KOPT-K1 (cell line): Measurements from ENCODE around the gene LFNG.

Source experiments
- H3K27ac ChIP-seq: fragments of 200-600 bp; sonication (generic); 2 replicates; pipeline ENCODE4 v1.5.1; 2016; ENCODE audit warnings: antibody characterized with exemption, mild to moderate bottlenecking, low read depth, low read length; ENCODE audit not compliant: poor library complexity, severe bottlenecking
- H3K36me3 ChIP-seq: fragments of 200-600 bp; sonication (generic); 2 replicates; pipeline ENCODE4 v1.5.1; 2017; ENCODE audit warnings: antibody characterized with exemption, mild to moderate bottlenecking, low read length, moderate library complexity; ENCODE audit not compliant: insufficient read depth
- H3K9me3 ChIP-seq: fragments of 200-600 bp; sonication (generic); 2 replicates; pipeline ENCODE4 v1.5.1; 2017; ENCODE audit warnings: antibody characterized with exemption, low read length, mild to moderate bottlenecking; ENCODE audit not compliant: insufficient read depth, poor library complexity, severe bottlenecking

LFNG gene

DNA sequence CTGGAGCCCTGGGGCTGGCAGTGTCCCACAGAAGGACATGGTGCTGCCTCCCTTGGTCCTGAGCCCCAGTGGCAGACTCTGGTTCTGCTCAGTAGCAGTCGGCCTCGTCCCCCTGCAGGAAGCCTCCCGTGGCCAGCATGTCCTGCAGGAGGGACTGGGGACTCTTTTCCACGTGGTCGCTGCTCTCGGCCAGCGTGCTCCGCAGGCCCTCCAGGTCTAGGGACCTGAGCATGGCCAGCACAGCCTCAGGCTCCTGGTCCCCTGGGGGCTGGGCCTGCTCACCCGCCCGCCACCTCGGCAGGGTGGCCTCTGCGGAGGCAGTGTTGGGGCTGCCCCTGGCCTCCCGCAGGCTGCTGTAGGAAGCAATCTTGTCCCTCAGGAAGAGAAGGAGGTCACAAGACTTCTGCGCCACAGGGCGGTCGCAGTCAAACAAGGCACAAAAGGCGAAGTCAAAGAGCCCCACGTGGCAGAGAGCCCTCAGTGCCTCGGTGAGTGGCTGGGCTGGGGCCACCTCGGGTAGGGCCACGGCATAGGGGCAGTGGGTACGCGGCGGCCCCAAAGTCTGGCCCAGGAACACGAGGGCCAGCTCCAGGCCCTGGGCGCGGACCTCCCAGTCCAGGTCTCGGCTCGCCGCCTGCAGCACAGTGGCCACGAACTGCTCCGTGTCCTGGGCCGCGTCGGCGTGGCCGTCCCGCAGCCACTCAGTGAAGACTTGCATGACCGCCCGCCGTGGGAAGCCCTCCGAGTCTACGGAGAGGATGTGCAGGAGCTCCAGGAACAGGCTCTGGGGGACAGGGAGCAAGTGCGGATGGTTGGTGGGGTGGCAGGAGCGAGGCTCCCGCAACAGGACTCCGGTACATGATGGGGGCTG is 18.6 kb downstream of the LFNG start:
- no peaks in the 10 kb centered on the region for H3K9me3 ChIP-seq
- H3K27ac ChIP-seq = no peak overlapping the region
- peaks cover 56% of the 10 kb centered on the region for H3K36me3 ChIP-seq

DNA sequence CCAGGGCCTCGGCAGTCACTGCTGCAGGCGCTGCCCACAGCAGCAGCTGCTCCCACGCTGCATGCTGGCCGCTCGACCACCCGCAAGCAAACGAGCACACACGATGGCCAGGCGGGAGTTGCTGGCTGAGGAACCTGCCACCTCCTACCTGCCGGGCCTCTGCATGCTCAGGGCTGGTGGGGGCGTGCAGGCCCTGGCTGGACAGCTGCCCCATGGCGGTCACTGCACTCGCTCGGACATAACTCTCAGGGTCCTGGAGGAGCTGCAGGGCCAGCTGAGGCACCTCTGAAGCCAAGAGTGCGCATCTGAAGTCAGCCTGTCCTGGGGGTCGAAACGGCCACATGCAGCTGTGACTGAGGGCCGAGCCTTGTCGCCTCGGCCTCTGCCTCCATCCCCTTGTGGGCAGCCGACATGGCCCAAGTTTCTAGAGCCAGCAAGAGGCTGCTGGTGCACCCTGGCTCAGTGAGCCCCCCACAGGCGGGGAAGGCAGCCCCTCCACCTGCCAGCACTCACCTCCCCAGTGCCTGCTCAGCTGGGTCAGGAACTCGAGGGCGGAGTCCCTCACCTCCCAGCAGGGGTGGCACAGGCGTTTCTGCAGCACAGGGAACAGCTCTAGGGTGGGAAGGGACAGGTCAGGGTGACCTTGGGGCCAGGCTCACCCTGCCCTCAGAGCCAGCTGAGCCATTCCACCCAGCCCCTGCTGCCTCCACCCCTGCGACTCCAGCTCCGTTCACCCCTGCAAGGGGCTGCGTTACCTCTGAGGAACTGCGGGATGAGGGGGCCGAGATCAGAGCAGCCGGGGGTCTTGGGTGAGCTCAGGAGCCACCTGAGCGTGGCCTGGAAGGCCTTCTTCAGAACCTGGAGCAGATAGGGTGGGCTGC is 19.7 kb downstream of the LFNG start:
- Histone ChIP-seq H3K9me3 (no peaks in the 10 kb centered on the region), H3K27ac (no peak overlapping the region), H3K36me3 (peaks cover 67% of the 10 kb centered on the region)

DNA sequence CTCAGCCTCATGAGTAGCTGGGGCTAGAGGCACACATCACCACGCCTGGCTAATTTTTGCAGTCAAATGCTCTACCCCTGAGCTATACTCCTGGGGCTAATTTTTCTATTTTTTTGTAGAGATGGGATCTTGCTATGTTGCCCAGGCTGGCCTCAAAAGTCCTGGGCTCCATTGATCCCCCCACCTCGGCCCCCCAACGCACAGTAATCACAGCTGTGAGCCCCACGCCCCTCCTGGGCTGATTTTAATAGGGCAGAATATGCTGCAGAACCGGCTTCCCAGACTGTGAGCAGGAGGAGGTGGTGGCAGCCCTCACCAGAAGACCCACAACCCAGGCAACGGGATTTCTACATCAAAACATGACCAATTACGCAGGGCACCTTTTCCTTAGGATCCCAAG is 20.6 kb downstream of the LFNG start:
- H3K27ac ChIP-seq = no peak overlapping the region
- H3K9me3 ChIP-seq = no peaks in the 10 kb centered on the region
- H3K36me3 ChIP-seq = peaks cover 75% of the 10 kb centered on the region

DNA sequence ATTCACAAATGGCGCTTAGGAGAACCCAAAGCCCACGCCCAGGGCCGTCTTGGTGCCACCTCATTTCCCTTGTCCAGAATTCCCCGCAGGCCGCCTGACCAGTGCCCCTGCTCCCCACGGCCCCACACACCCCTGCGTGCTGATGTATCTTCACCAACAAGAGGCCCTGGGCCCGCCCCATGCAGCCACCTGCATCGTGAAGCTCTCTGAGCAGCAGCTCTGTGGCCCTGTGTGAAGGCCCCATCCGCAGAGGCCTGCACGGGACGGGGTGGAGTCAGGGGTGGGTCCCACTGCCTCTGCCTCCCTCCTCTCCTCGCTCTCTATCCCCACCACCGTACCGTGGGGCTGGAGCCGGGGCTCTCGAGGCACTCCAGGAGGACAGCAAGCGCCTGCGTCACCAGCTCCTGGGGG is 21.1 kb downstream of the LFNG start:
- H3K36me3 ChIP-seq = peaks cover 80% of the 10 kb centered on the region
- no peaks in the 10 kb centered on the region for H3K9me3 ChIP-seq

DNA sequence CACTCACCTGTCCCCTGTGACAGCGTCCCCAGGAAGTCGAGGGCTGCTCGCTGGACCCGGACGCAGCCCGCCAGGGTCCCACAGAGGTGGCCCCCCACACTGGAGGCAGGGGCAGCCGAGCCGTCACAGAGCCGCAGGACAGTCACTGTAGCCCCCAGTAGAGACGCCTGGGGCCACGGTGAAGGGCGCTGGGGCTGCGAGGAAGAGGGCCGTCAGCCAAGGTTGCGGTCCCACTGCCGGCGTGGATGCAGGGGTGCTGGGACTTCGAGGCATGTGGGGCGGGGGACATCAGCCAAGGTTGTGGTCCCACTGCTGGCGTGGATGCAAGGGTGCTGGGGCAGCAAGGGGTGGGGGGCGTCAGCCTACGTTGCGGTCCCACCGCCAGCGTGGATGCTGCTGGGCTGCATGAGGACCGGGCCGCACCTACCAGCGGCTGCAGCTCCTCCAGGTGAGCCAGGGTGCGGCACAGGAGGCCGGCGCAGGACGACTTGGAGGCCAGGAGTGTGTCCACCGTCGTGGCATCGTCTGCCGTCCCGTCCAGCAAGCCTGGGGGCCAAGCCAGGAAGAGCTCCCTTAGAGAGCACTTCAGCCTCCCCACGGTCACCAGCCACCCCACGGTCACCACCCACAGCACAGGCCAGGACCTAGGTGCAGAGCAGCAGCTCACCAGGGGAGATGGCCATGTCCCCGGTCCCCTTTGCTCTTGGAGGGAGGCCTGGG is 21.9 kb downstream of the LFNG start:
- H3K27ac ChIP-seq = no peak overlapping the region
- H3K36me3 ChIP-seq = peaks cover 88% of the 10 kb centered on the region
- H3K9me3 ChIP-seq = no peaks in the 10 kb centered on the region

More for the DNA sequence above, 21.1 kb downstream of the LFNG start:
- no peak overlapping the region for H3K27ac ChIP-seq

DNA sequence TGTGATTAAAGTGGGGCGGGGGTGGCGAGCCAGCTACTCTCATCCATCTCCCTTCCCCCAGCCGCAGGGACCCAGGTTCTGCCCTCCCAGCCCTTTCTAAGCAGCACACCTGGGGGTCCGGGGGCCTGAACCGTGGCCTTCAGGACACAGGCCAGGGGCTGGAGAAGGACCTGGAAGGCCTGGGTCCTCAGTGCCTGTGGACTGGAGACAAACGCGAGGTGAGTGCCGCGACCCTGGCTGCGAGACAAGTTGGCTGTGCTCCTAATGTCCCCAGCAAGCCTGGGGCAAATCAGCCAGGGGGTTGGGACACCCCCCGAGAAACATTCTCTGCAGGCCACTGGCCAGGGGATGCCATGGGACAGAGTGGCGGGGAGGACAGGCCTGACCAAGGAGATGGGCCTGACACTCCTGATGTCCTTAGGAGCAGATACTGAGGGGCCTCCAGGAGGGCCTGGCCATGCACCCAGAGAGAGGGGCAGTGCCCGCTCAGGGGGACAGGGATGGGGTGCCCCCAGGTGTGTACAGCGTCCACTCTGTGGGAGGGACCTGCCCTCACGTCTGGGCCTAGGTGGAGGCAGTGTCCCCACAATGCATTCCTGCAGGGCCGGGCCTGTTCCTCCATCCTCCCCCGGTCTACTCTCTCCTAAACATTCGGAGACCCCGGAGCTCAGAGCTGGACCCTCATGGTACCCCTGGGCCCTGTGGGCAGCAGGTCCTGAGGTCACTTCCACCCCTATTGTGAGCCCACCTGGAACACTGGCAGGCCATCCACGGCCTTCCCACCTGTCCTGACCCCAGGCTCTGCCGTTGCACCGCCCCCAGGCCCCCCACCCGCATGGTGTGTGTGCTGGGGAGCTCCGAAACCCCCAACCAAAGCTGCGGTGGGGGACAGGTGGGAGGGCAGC is 22.7 kb downstream of the LFNG start:
- no peaks in the 10 kb centered on the region for H3K9me3 ChIP-seq
- peaks cover 95% of the 10 kb centered on the region for H3K36me3 ChIP-seq
- H3K27ac ChIP-seq = no peak overlapping the region

DNA sequence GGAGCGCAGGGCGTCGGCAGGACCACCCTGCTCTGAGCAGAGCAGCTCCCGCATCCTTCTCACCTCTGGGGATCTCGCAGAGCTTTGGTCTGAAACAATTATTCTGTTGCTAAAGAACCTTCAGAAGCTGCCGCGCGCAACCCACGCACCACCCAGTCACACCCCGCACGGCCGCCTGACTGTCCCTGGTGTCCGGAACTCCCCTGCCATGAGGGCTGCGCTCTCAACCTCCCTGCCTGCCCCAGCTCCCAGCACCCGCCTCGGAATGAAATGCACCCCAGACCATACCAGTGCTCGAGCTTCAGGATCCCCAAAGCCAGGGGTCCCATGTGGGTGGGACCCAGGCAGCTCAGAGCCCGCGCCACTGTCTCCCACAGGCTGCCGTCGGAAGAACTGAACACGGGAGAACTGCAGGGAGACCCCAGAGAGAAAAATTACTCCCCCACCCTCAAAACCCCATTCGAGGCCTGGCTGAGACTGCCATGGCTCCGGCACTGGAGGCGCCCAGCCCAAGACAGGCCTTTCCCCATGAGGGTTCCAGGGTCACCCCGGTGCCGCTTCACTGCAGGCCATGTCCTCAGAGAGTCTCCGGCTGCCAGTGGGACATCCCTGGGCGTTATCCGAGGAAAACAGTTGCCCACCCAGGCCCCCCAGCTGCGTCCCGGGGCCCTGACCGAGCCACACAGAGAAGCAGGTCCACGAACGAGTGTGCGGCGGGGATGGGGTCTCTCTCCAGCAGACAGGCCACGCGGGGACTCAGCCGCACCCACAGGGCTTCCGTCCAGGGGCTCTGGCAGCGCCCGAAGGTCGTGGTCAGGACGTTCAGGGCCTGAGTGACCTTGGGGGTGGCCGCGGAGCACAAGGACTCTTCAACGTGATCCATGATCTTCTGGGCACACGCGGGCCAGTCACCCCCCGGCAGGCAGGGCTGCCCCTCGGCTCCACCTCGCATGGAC is 23.6 kb downstream of the LFNG start:
- Histone ChIP-seq H3K9me3 (no peaks in the 10 kb centered on the region), H3K27ac (no peak overlapping the region), H3K36me3 (peaks cover 97% of the 10 kb centered on the region)

DNA sequence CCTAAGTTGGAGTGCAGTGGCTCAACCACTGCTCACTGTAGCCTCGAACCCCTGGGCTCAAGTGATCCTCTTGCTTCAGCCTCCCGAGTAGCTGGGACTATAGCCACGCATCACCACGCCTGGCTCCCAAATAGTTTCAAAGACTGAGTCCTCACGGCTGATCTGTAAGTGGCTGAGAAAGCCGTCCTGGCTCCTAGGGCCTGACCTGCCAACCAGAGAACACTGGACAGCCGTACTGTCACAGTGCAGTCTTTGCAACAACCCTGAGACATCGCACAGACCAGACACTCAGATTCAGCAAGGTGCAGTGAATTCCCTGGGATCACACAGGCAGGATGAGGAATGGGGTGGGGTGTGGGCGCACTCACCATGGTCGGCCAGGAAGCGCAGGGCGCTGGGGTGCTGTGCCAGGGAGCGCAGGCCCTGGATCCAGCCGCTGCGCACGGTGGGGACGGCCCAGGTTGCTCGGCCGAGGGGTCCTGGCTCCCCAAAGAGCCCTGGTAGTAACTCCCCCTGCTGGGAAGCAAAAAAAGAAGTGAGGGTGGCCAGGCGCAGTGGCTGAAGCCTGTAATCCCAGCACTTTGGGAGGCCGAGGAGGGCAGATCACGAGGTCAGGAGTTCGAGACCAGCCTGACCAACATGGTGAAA is 25.1 kb downstream of the LFNG start:
- Histone ChIP-seq H3K36me3 (peaks cover 96% of the 10 kb centered on the region), H3K27ac (no peak overlapping the region), H3K9me3 (no peaks in the 10 kb centered on the region)

DNA sequence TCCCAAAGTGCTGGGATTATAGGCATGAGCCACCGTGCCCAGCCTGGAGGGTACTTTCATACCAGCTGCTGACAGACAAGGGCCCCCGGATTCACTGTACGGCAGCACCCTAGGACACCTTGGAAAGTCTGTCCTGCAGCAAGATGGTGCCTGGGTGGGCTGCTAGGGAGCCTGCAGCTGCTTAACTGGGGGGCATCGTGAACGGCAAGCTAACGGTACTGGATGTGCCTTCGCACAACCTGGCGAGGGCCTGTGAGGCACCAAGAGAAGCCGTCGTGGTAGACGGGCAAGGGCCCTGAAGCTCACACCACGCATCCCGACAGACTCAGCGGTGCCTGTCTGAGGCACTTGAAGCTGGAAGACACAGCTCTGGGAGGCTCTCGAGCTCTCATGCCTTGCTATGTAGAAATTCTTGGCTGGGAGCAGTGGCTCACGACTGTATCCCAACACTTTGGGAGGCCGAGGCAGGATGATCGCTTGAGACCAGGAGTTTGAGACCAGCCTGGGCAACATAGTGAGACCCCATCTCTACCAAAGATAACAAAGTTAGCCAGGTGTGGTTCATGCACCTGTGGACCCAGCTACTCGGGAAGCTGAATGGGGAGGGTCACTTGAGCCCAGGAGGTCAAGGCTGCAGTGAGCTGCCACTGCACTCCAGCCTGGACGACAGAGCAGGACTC is 26.3 kb downstream of the LFNG start:
- Histone ChIP-seq H3K9me3 (no peaks in the 10 kb centered on the region), H3K27ac (no peak overlapping the region), H3K36me3 (peaks cover 94% of the 10 kb centered on the region)

DNA sequence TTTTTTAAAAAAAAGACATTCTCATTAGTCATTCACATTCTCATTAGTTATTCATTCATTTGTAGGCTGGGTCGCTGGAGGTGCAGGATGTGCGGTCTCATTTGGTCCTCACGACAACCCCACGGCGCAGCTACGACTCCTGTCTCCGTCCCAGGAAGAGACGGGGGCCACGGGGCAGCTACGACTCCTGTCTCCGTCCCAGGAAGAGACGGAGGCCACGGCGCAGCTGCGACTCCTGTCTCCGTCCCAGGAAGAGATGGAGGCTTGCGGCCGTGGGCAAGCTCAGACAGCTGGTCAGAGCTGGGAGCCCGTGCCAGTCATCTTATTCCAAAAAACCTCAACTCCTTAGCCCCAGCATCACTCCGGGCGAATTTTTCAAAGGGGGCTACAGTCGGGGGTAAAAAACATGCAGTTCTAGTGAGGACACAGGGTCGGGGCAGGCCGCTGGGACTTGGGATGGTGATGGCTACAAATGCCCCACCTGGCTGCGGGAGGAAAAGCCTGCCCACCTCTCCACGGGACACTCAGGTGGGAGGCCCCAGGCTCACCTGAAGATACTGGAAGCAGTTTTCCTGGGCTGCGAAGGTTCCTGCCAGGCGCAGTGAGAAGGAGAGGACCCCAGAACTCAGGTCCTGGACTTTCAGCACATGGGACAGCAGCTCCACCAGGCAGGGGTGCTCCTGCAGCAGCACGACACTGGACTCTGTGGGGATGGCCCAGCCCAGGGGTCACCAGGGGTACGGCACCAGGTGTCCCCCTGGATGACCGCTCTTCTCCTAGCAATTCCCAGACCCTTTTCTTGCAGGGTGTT is 27.4 kb downstream of the LFNG start:
- peaks cover 93% of the 10 kb centered on the region for H3K36me3 ChIP-seq
- no peak overlapping the region for H3K27ac ChIP-seq

DNA sequence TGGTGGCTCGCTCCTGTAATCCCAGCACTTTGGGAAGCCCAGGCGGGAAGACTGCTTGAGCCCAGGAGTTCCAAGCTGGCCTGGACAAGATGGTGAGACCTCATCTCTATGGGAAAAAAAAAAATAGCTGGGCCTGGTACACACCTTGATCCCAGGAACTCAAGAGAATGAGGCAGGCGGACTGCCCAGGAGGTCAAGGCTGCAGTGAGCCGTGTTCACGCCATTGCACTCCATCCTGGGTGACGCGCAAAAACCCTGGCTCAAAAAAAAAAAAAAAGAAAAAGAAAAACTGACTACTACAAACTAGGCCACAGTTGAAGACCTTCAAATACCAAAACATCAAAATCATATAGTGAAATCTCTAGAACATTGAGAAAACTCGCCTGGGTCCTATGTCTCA is 31.8 kb downstream of the LFNG start:
- peaks cover 66% of the 10 kb centered on the region for H3K36me3 ChIP-seq
- no peak overlapping the region for H3K27ac ChIP-seq
- no peaks in the 10 kb centered on the region for H3K9me3 ChIP-seq

More for the DNA sequence above, 27.4 kb downstream of the LFNG start:
- H3K9me3 ChIP-seq = no peaks in the 10 kb centered on the region

DNA sequence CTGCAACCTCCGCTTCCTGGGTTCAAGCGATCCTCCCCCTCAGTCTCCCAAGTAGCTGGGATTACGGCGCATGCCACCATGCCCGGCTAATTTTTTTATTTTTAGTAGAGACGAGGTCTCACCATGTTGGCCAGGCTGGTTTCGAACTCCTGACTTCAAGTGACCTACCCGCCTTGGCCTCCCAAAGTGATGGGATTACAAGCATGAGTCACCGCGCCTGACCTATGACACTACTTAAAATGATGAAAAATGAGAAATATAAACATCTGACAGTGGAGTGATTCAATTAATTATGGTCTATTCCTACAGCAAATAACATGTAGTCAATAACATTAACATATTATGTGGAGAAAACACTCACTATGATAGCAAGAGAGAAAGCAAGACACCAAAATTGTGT is 33.5 kb downstream of the LFNG start:
- Histone ChIP-seq H3K36me3 (peaks cover 50% of the 10 kb centered on the region), H3K27ac (no peak overlapping the region), H3K9me3 (no peaks in the 10 kb centered on the region)
